Measurements from ENCODE around the gene LCN10. TPM values are rescaled to one million over a fixed set of nuclear protein-coding genes. Genes with fewer than 3 reads are reported as not detected.

The LCN10 gene
- total and polyA plus RNA-seq, 2 donors (not counting 3 experiments of a cell fraction or from before 2014, with no cell fraction given): not detected

DNA sequence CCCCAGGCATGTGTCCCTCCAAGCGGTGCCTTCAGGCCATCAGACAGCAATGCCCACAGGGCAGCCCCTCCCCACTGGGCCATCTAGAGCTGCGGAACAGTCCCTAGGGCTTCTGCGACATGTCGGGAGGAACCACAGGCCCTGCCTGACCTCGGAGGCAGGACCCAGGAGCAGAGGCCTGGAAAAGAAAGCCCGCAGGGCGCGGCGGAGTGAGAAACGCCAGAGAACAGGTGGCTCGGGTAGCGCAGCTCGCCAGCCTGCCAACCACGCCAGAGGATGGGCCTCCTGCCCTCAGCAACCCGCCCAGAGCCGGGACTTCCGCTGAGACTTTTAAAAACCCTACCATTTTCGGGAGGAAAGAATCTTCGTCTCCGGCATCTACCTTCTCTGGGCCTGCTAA, 14.6 kb upstream of the LCN10 start:
- H3K4me3 ChIP-seq (replicated peaks in 1 of 3; ENCODE audit: insufficient read depth in 1 of 3, low read depth in 1 of 3, low read length in 3 of 3): no peak overlapping the region
- dilution Hi-C loops (cut with MboI; ENCODE audit: extremely low pct_ligation_motif_present, low sequenced_read_pairs): no loop called here

More for the DNA sequence above, 14.6 kb upstream of the LCN10 start:
- no peaks in the 10 kb centered on the region for H3K79me2 ChIP-seq (ENCODE audit: control insufficient read depth, insufficient read depth, low read length)
- H2AFZ ChIP-seq (ENCODE audit: low read depth, low read length): no peak overlapping the region
- no peaks in the 10 kb centered on the region for H3K9me3 ChIP-seq (replicated peaks; ENCODE audit: control insufficient read depth, insufficient read depth, low read length)
- no peaks in the 10 kb centered on the region for H3K36me3 ChIP-seq (ENCODE audit: control insufficient read depth in 2 of 2, extremely low read depth in 1 of 2, insufficient read depth in 2 of 2, low read length in 2 of 2)
- no peak overlapping the region for H3K4me2 ChIP-seq (ENCODE audit: insufficient read depth, low read length)
- no peak overlapping the region for H3K27ac ChIP-seq (ENCODE audit: insufficient read depth, low read depth, low read length)
- no peaks in the 10 kb centered on the region for H3K9me1 ChIP-seq (replicated peaks; ENCODE audit: control insufficient read depth, extremely low read depth, insufficient read depth, low read length)
- no peaks in the 10 kb centered on the region for H3K27me3 ChIP-seq (ENCODE audit: control insufficient read depth in 2 of 2, insufficient read depth in 2 of 2, low read length in 2 of 2)
- ChIA-PET CTCF (interaction anchor here (1.4 kb wide), 1 partner anchor 11 kb away, joined by 5 read pairs; no protein-coding TSS in a partner anchor), POLR2A (no interaction called here)
- TF ChIP-seq FOS (IDR thresholded peaks at IDR 0.05; ENCODE audit: borderline replicate concordance, insufficient read depth, low read length): no peak
- no peak for TF ChIP-seq EZH2 (IDR thresholded peaks at IDR 0.05; ENCODE audit: borderline replicate concordance, low read depth, low read length, severe bottlenecking)
- TF ChIP-seq, protein P1, sequence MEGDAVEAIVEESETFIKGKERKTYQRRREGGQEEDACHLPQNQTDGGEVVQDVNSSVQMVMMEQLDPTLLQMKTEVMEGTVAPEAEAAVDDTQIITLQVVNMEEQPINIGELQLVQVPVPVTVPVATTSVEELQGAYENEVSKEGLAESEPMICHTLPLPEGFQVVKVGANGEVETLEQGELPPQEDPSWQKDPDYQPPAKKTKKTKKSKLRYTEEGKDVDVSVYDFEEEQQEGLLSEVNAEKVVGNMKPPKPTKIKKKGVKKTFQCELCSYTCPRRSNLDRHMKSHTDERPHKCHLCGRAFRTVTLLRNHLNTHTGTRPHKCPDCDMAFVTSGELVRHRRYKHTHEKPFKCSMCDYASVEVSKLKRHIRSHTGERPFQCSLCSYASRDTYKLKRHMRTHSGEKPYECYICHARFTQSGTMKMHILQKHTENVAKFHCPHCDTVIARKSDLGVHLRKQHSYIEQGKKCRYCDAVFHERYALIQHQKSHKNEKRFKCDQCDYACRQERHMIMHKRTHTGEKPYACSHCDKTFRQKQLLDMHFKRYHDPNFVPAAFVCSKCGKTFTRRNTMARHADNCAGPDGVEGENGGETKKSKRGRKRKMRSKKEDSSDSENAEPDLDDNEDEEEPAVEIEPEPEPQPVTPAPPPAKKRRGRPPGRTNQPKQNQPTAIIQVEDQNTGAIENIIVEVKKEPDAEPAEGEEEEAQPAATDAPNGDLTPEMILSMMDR (IDR thresholded peaks at IDR 0.05; ENCODE audit: extremely low read depth in 1 of 2, insufficient read depth in 1 of 2, low read depth in 1 of 2, low read length in 2 of 2): no peak
- TF ChIP-seq, protein P2, sequence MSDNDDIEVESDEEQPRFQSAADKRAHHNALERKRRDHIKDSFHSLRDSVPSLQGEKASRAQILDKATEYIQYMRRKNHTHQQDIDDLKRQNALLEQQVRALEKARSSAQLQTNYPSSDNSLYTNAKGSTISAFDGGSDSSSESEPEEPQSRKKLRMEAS (IDR thresholded peaks at IDR 0.05; ENCODE audit: insufficient read depth, insufficient read length): no peak
- TF ChIP-seq GATA2 (IDR thresholded peaks at IDR 0.05; ENCODE audit: insufficient read depth, insufficient read length, low read depth, low read length): no peak
- TF ChIP-seq JUN (IDR thresholded peaks at IDR 0.05; ENCODE audit: borderline replicate concordance, insufficient read depth, insufficient read length, low read depth): no peak
- TF ChIP-seq POLR2A (IDR thresholded peaks at IDR 0.05; ENCODE audit: low read depth, low read length): no peak
- TF ChIP-seq MYC (IDR thresholded peaks at IDR 0.05; ENCODE audit: low read depth, low read length): no peak
- TF ChIP-seq POLR2AphosphoS5 (IDR thresholded peaks at IDR 0.05; ENCODE audit: insufficient read depth, low read depth, low read length): no peak
- H4K20me1 ChIP-seq (replicated peaks; ENCODE audit: control insufficient read depth, extremely low read depth, insufficient read depth, low read length): no peaks in the 10 kb centered on the region
- no peaks in the 10 kb centered on the region for H3K4me1 ChIP-seq (ENCODE audit: control insufficient read depth, extremely low read depth, insufficient read depth, low read length)
- intact Hi-C loops (cut with micrococcal nuclease): no loop called here
- H3K9ac ChIP-seq (replicated peaks; ENCODE audit: extremely low read depth, insufficient read depth, low read length): no peak overlapping the region
- BruUV-seq (replicated peaks): no TSS peak
- DNase-seq (ENCODE audit: low read depth, low spot score) (no peak), FAIRE-seq (no peak)
